ENCODE measurements around the gene CKAP2. TPM values are rescaled to one million over a fixed set of nuclear protein-coding genes. Genes with fewer than 3 reads are reported as not detected.
"Not testable (repeated sequence)": the region's sequence is repeated elsewhere in the genome, so short reads cannot be mapped to it uniquely, and the experiment has no call there.

The CKAP2 gene
- total and polyA plus RNA-seq, 7 experiments from 2014 or later = 12.0 to 59.9 (median 13.3) TPM

- H3K27me3 ChIP-seq (ENCODE audit: control insufficient read depth in 2 of 2, insufficient read depth in 2 of 2, low read length in 2 of 2); DNase-seq; intact Hi-C loops (cut with micrococcal nuclease); POLR2A ChIA-PET; H3K4me3 ChIP-seq (ENCODE audit: low read length); H3K4me3 Mint-ChIP-seq; H3K36me3 ChIP-seq (ENCODE audit: control insufficient read depth in 2 of 3, insufficient read depth in 3 of 3, low read length in 3 of 3); H3K4me1 Mint-ChIP-seq; ATAC-seq; H3K9me3 ChIP-seq (ENCODE audit: control insufficient read depth in 2 of 3, low read length in 3 of 3); H3K36me3 Mint-ChIP-seq; H3K27ac ChIP-seq (ENCODE audit: low read depth, low read length); CTCF ChIA-PET; H3K27ac Mint-ChIP-seq; H3K27me3 Mint-ChIP-seq; H3K4me1 ChIP-seq (ENCODE audit: control insufficient read depth in 2 of 2, insufficient read depth in 2 of 2, low read length in 2 of 2): not testable (repeated sequence)
- peaks cover 0 to 18% (median 4%) of the 10 kb centered on the region in 11 donors for H3K9me3 Mint-ChIP-seq
These were observed 54.3 kb downstream of the CKAP2 start for GRCh38 chr13:52509532-52509931.

- H3K4me3 ChIP-seq (ENCODE audit: low read length); H3K4me1 ChIP-seq (ENCODE audit: control insufficient read depth in 2 of 2, insufficient read depth in 2 of 2, low read length in 2 of 2); H3K4me3 Mint-ChIP-seq; DNase-seq; ATAC-seq; H3K36me3 ChIP-seq (ENCODE audit: control insufficient read depth in 2 of 3, insufficient read depth in 3 of 3, low read length in 3 of 3); H3K27ac ChIP-seq (ENCODE audit: low read depth, low read length); H3K36me3 Mint-ChIP-seq; intact Hi-C loops (cut with micrococcal nuclease); H3K27me3 ChIP-seq (ENCODE audit: control insufficient read depth in 2 of 2, insufficient read depth in 2 of 2, low read length in 2 of 2); H3K4me1 Mint-ChIP-seq; H3K9me3 ChIP-seq (ENCODE audit: control insufficient read depth in 2 of 3, low read length in 3 of 3); H3K27ac Mint-ChIP-seq; H3K27me3 Mint-ChIP-seq; CTCF ChIA-PET; POLR2A ChIA-PET: not testable (repeated sequence)
- H3K9me3 Mint-ChIP-seq = peaks cover 0 to 18% (median 4%) of the 10 kb centered on the region in 11 donors
These were observed 55.0 kb downstream of the CKAP2 start for GRCh38 chr13:52510221-52510797.

GRCh38 chr13:52511598-52511997, 56.3 kb downstream of the CKAP2 start:
- POLR2A ChIA-PET; H3K4me3 ChIP-seq (ENCODE audit: low read length); H3K27me3 ChIP-seq (ENCODE audit: control insufficient read depth in 2 of 2, insufficient read depth in 2 of 2, low read length in 2 of 2); ATAC-seq; CTCF ChIA-PET; H3K4me3 Mint-ChIP-seq; H3K27ac ChIP-seq (ENCODE audit: low read depth, low read length); H3K27ac Mint-ChIP-seq; H3K36me3 Mint-ChIP-seq; H3K36me3 ChIP-seq (ENCODE audit: control insufficient read depth in 2 of 3, insufficient read depth in 3 of 3, low read length in 3 of 3); H3K4me1 Mint-ChIP-seq; H3K4me1 ChIP-seq (ENCODE audit: control insufficient read depth in 2 of 2, insufficient read depth in 2 of 2, low read length in 2 of 2); DNase-seq; H3K27me3 Mint-ChIP-seq; H3K9me3 ChIP-seq (ENCODE audit: control insufficient read depth in 2 of 3, low read length in 3 of 3); intact Hi-C loops (cut with micrococcal nuclease): not testable (repeated sequence)
- H3K9me3 Mint-ChIP-seq = peaks cover 0 to 18% (median 4%) of the 10 kb centered on the region in 11 donors

DNA sequence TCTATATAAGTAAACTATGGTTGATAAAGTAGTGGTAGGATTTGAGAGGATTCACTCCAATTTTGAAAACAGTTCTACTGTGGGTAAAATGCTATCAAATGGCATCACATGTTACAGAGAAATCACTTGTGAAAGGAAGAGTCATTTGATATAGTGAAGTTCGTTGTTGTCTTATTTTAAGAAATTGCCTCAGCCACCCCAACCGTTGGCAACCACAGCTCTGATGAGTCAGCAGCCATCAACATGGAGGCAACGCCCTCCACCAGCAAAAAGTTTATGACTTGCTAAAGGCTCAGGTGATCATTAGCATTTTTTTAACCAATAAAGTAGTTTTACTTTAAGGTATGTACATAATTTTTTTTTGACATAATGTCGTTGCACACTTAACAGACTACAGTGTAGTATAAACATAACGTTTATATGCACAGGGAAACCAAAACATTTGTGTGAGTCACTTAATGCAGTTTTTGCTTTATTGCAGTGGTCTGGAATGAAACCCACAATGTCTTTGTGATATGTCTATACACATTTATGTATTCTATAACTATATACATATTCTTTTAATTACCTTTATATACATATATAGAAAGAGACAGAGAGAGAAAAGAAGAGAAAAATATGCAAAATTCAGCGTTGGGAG, 58.8 kb downstream of the CKAP2 start:
- H3K27ac ChIP-seq (ENCODE audit: low read depth, low read length); H3K4me3 ChIP-seq (ENCODE audit: low read length); H3K4me3 Mint-ChIP-seq; H3K9me3 ChIP-seq (ENCODE audit: control insufficient read depth in 2 of 3, low read length in 3 of 3); H3K36me3 Mint-ChIP-seq; H3K4me1 Mint-ChIP-seq; POLR2A ChIA-PET; H3K27me3 ChIP-seq (ENCODE audit: control insufficient read depth in 2 of 2, insufficient read depth in 2 of 2, low read length in 2 of 2); CTCF ChIA-PET; H3K27ac Mint-ChIP-seq; H3K36me3 ChIP-seq (ENCODE audit: control insufficient read depth in 2 of 3, insufficient read depth in 3 of 3, low read length in 3 of 3); H3K4me1 ChIP-seq (ENCODE audit: control insufficient read depth in 2 of 2, insufficient read depth in 2 of 2, low read length in 2 of 2); intact Hi-C loops (cut with micrococcal nuclease); H3K27me3 Mint-ChIP-seq: not testable (repeated sequence)
- peaks cover 0 to 13% (median 4%) of the 10 kb centered on the region in 11 donors for H3K9me3 Mint-ChIP-seq
- DNase-seq (peak in 1 of 9 donors; percentile 28), ATAC-seq (peak; percentile 56)

- DNase-seq; intact Hi-C loops (cut with micrococcal nuclease); H3K36me3 Mint-ChIP-seq; H3K27ac ChIP-seq (ENCODE audit: low read depth, low read length); H3K27me3 ChIP-seq (ENCODE audit: control insufficient read depth in 2 of 2, insufficient read depth in 2 of 2, low read length in 2 of 2); H3K9me3 Mint-ChIP-seq; H3K4me3 ChIP-seq (ENCODE audit: low read length); ATAC-seq; H3K9me3 ChIP-seq (ENCODE audit: control insufficient read depth in 2 of 3, low read length in 3 of 3); H3K36me3 ChIP-seq (ENCODE audit: control insufficient read depth in 2 of 3, insufficient read depth in 3 of 3, low read length in 3 of 3); H3K4me1 Mint-ChIP-seq; H3K4me3 Mint-ChIP-seq; CTCF ChIA-PET; H3K27ac Mint-ChIP-seq; H3K4me1 ChIP-seq (ENCODE audit: control insufficient read depth in 2 of 2, insufficient read depth in 2 of 2, low read length in 2 of 2); POLR2A ChIA-PET: not testable (repeated sequence)
- peaks cover 6 to 22% (median 7%) of the 10 kb centered on the region in 5 donors for H3K27me3 Mint-ChIP-seq
These were observed 68.0 kb downstream of the CKAP2 start for GRCh38 chr13:52523323-52523722.

Other genes starting within 250 kb of the CKAP2 start
- under 1 TPM; 0.22 to 0.54 (median 0.29) TPM for gene THSD1, start 49.3 kb upstream of the CKAP2 start, total RNA-seq
- gene THSD1, start 49.3 kb upstream of the CKAP2 start, polyA plus RNA-seq = under 1 TPM; 0.12 to 0.46 TPM
- 10 to 100 TPM; 40.4 to 53.7 (median 49.5) TPM for gene VPS36, start 4.8 kb upstream of the CKAP2 start, total RNA-seq
- 10 to 100 TPM; 23.1 to 31.3 TPM for gene VPS36, start 4.8 kb upstream of the CKAP2 start, polyA plus RNA-seq
- gene HNRNPA1L2, start 187.0 kb downstream of the CKAP2 start, total RNA-seq = 10 to 100 TPM; 11.8 to 21.1 (median 13.8) TPM
- gene HNRNPA1L2, start 187.0 kb downstream of the CKAP2 start, polyA plus RNA-seq = 10 to 100 TPM in 1 of 2 donors, 1 to 10 TPM in 1; 8.0 to 15.1 TPM
- gene SUGT1, start 197.4 kb downstream of the CKAP2 start, total RNA-seq = 10 to 100 TPM; 21.3 to 49.0 (median 33.8) TPM
- 10 to 100 TPM; 40.6 to 47.6 TPM for gene SUGT1, start 197.4 kb downstream of the CKAP2 start, polyA plus RNA-seq